ENCODE measurements around the gene UBL4A. TPM values are rescaled to one million over a fixed set of nuclear protein-coding genes. Genes with fewer than 3 reads are reported as not detected.

UBL4A gene
- total and polyA plus RNA-seq, 2 donors (not counting 3 experiments of a cell fraction or from before 2014, with no cell fraction given): 25.3 to 31.4 TPM

GRCh38 chrX:154513716-154514115 lies 27.3 kb upstream of the UBL4A start:
- H3K4me2 ChIP-seq (ENCODE audit: insufficient read depth, low read length): no peak overlapping the region
- intact Hi-C loops (cut with micrococcal nuclease): no loop called here
- ChIA-PET POLR2A (no interaction called here), CTCF (no interaction called here)
- no peaks in the 10 kb centered on the region for H3K9me3 ChIP-seq (replicated peaks; ENCODE audit: control insufficient read depth, insufficient read depth, low read length)
- no peaks in the 10 kb centered on the region for H3K27me3 ChIP-seq (ENCODE audit: control insufficient read depth in 2 of 2, insufficient read depth in 2 of 2, low read length in 2 of 2)
- no peak overlapping the region for H2AFZ ChIP-seq (ENCODE audit: low read depth, low read length)
- dilution Hi-C loops (cut with MboI; ENCODE audit: extremely low pct_ligation_motif_present, low sequenced_read_pairs): no loop called here
- no peaks in the 10 kb centered on the region for H3K36me3 ChIP-seq (ENCODE audit: control insufficient read depth in 2 of 2, extremely low read depth in 1 of 2, insufficient read depth in 2 of 2, low read length in 2 of 2)
- no peaks in the 10 kb centered on the region for H3K9me1 ChIP-seq (replicated peaks; ENCODE audit: control insufficient read depth, extremely low read depth, insufficient read depth, low read length)
- H4K20me1 ChIP-seq (replicated peaks; ENCODE audit: control insufficient read depth, extremely low read depth, insufficient read depth, low read length): no peaks in the 10 kb centered on the region
- BruUV-seq (replicated peaks): no TSS peak
- H3K79me2 ChIP-seq (ENCODE audit: control insufficient read depth, insufficient read depth, low read length): peaks cover 3% of the 10 kb centered on the region
- no peak overlapping the region for H3K27ac ChIP-seq (ENCODE audit: insufficient read depth, low read depth, low read length)
- H3K4me1 ChIP-seq (ENCODE audit: control insufficient read depth, extremely low read depth, insufficient read depth, low read length): peaks cover 12% of the 10 kb centered on the region
- no peak overlapping the region for H3K9ac ChIP-seq (replicated peaks; ENCODE audit: extremely low read depth, insufficient read depth, low read length)
- no peak overlapping the region for H3K4me3 ChIP-seq (replicated peaks in 1 of 3; ENCODE audit: insufficient read depth in 1 of 3, low read depth in 1 of 3, low read length in 3 of 3)
- FAIRE-seq: no peak
- DNase-seq (ENCODE audit: low read depth, low spot score): no peak
- TF ChIP-seq GATA2 (IDR thresholded peaks at IDR 0.05; ENCODE audit: insufficient read depth, insufficient read length, low read depth, low read length) (no peak), EZH2 (IDR thresholded peaks at IDR 0.05; ENCODE audit: borderline replicate concordance, low read depth, low read length, severe bottlenecking) (no peak), CTCF (IDR thresholded peaks at IDR 0.05; ENCODE audit: extremely low read depth in 1 of 2, insufficient read depth in 1 of 2, low read depth in 1 of 2, low read length in 2 of 2) (no peak), POLR2A (IDR thresholded peaks at IDR 0.05; ENCODE audit: low read depth, low read length) (no peak), POLR2AphosphoS5 (IDR thresholded peaks at IDR 0.05; ENCODE audit: insufficient read depth, low read depth, low read length) (no peak), FOS (IDR thresholded peaks at IDR 0.05; ENCODE audit: borderline replicate concordance, insufficient read depth, low read length) (no peak), MYC (IDR thresholded peaks at IDR 0.05; ENCODE audit: low read depth, low read length) (no peak), MAX (IDR thresholded peaks at IDR 0.05; ENCODE audit: insufficient read depth, insufficient read length) (no peak), JUN (IDR thresholded peaks at IDR 0.05; ENCODE audit: borderline replicate concordance, insufficient read depth, insufficient read length, low read depth) (no peak)
